Measurements from ENCODE around the gene TOR1AIP1. TPM values are rescaled to one million over a fixed set of nuclear protein-coding genes. Genes with fewer than 3 reads are reported as not detected.
"Not testable (repeated sequence)": the region's sequence is repeated elsewhere in the genome, so short reads cannot be mapped to it uniquely, and the experiment has no call there.

The TOR1AIP1 gene
- total and polyA plus RNA-seq, 2 of the 4 experiments (the other 2 are of a cell fraction) = 20.7 to 64.5 TPM

- H4K91ac ChIP-seq (ENCODE audit: insufficient read depth, low read depth, low read length) = no peak overlapping the region
- H3K4me1 ChIP-seq (ENCODE audit: control insufficient read depth, insufficient read depth, low read length) = no peaks in the 10 kb centered on the region
- H2AK5ac ChIP-seq (ENCODE audit: low read depth, low read length) = no peak overlapping the region
- H4K20me1 ChIP-seq (ENCODE audit: insufficient read depth, low read length) = no peaks in the 10 kb centered on the region
- no peak overlapping the region for H4K5ac ChIP-seq (ENCODE audit: low read depth, low read length)
- H3K18ac ChIP-seq (ENCODE audit: low read depth, low read length) = no peak overlapping the region
- H2BK120ac ChIP-seq (ENCODE audit: low read depth, low read length) = no peak overlapping the region
- no peak overlapping the region for H2BK20ac ChIP-seq (ENCODE audit: low read depth, low read length)
- no peak overlapping the region for H3K9ac ChIP-seq (ENCODE audit: low read depth, low read length)
- DNase-seq = no peak
- no peak overlapping the region for H3K23ac ChIP-seq (ENCODE audit: low read depth, low read length)
- H3K9me1 ChIP-seq (ENCODE audit: insufficient read depth, low read length) = no peaks in the 10 kb centered on the region
- in situ Hi-C loops (cut with MboI; ENCODE audit: low sequenced_read_pairs) = loop anchor here (25.0 kb wide), 1 partner anchor 559 kb away; no protein-coding TSS in a partner anchor
- no peak overlapping the region for H3K56ac ChIP-seq (ENCODE audit: extremely low read depth, insufficient read depth, low read length)
- no peak overlapping the region for H3K4me3 ChIP-seq (ENCODE audit: insufficient read depth, low read depth, low read length)
- H3K27me3 ChIP-seq (ENCODE audit: control insufficient read depth, insufficient read depth, low read length) = no peaks in the 10 kb centered on the region
- dilution Hi-C loops (cut with HindIII; ENCODE audit: low sequenced_read_pairs, unreplicated experiment) = no loop called here
- H3K27ac ChIP-seq (ENCODE audit: insufficient read depth, low read length) = no peak overlapping the region
- no TSS peak for BruUV-seq (replicated peaks)
- no CpG with 5 or more reads among the region's 1 CpG for WGBS, 2 experiments (ENCODE audit: extremely low coverage in 2 of 2, insufficient read length in 1 of 2)
- no peak overlapping the region for H3K14ac ChIP-seq (replicated peaks; ENCODE audit: low read depth, low read length)
- H3K79me1 ChIP-seq (ENCODE audit: low read depth in 1 of 2, low read length in 2 of 2) = peaks cover 2 to 6% of the 10 kb centered on the region in 2 experiments; a peak in 1 of 4 replicates
- no peak overlapping the region for H3K4ac ChIP-seq (ENCODE audit: low read depth, low read length)
- no peak for TF ChIP-seq RAD21 (IDR thresholded peaks at IDR 0.05; ENCODE audit: low read length)
- no peak for TF ChIP-seq CEBPB (IDR thresholded peaks at IDR 0.05; ENCODE audit: low read depth, low read length)
- TF ChIP-seq CHD1 (IDR thresholded peaks at IDR 0.05; ENCODE audit: low read depth, low read length) = no peak
- H3K9me3 ChIP-seq (ENCODE audit: control insufficient read depth, insufficient read depth, low read length) = no peaks in the 10 kb centered on the region
- no peak overlapping the region for H3K4me2 ChIP-seq (ENCODE audit: low read depth, low read length)
- POLR2A ChIA-PET (ENCODE audit: unreplicated experiment) = no interaction called here
- no peak for ATAC-seq (ENCODE audit: low read depth)
- CTCF ChIA-PET = interaction anchor here (1.6 to 1.9 kb wide), 2 partner anchors 15 to 43 kb away, joined by 4 to 5 read pairs; no protein-coding TSS in a partner anchor
- no peak overlapping the region for H2BK5ac ChIP-seq (ENCODE audit: low read depth, low read length, poor library complexity, severe bottlenecking)
- H3K36me3 ChIP-seq (ENCODE audit: control insufficient read depth, insufficient read depth, low read length) = peaks cover 33% of the 10 kb centered on the region
- no peak overlapping the region for H2AFZ ChIP-seq (replicated peaks; ENCODE audit: low read length, poor library complexity)
- intact Hi-C loops (cut with micrococcal nuclease) = no loop called here
- no peak overlapping the region for H4K8ac ChIP-seq (ENCODE audit: low read depth in 2 of 2, low read length in 2 of 2)
- H2BK15ac ChIP-seq (ENCODE audit: low read depth, low read length) = no peak overlapping the region
- H2AK9ac ChIP-seq (replicated peaks; ENCODE audit: low read depth, low read length, poor library complexity) = no peak overlapping the region
Observed at GRCh38 chr1:179853102-179853501, 29.0 kb upstream of the TOR1AIP1 start.

- H3K27ac ChIP-seq (ENCODE audit: insufficient read depth, low read length); H3K18ac ChIP-seq (ENCODE audit: low read depth, low read length); H4K8ac ChIP-seq (ENCODE audit: low read depth in 2 of 2, low read length in 2 of 2); H3K4ac ChIP-seq (ENCODE audit: low read depth, low read length); BruUV-seq (replicated peaks); H3K9ac ChIP-seq (ENCODE audit: low read depth, low read length); H2AFZ ChIP-seq (replicated peaks; ENCODE audit: low read length, poor library complexity); DNase-seq; dilution Hi-C loops (cut with HindIII; ENCODE audit: low sequenced_read_pairs, unreplicated experiment); H3K56ac ChIP-seq (ENCODE audit: extremely low read depth, insufficient read depth, low read length); H4K20me1 ChIP-seq (ENCODE audit: insufficient read depth, low read length); H2BK15ac ChIP-seq (ENCODE audit: low read depth, low read length); H2AK9ac ChIP-seq (replicated peaks; ENCODE audit: low read depth, low read length, poor library complexity); ATAC-seq (ENCODE audit: low read depth); H3K4me3 ChIP-seq (ENCODE audit: insufficient read depth, low read depth, low read length); H3K14ac ChIP-seq (replicated peaks; ENCODE audit: low read depth, low read length); H2BK5ac ChIP-seq (ENCODE audit: low read depth, low read length, poor library complexity, severe bottlenecking); H3K9me1 ChIP-seq (ENCODE audit: insufficient read depth, low read length); H2BK20ac ChIP-seq (ENCODE audit: low read depth, low read length); H3K4me1 ChIP-seq (ENCODE audit: control insufficient read depth, insufficient read depth, low read length); H4K5ac ChIP-seq (ENCODE audit: low read depth, low read length); H3K27me3 ChIP-seq (ENCODE audit: control insufficient read depth, insufficient read depth, low read length); intact Hi-C loops (cut with micrococcal nuclease); H3K23ac ChIP-seq (ENCODE audit: low read depth, low read length); H2AK5ac ChIP-seq (ENCODE audit: low read depth, low read length); POLR2A ChIA-PET (ENCODE audit: unreplicated experiment); CTCF ChIA-PET; H2BK120ac ChIP-seq (ENCODE audit: low read depth, low read length); H3K9me3 ChIP-seq (ENCODE audit: control insufficient read depth, insufficient read depth, low read length); H3K4me2 ChIP-seq (ENCODE audit: low read depth, low read length); H4K91ac ChIP-seq (ENCODE audit: insufficient read depth, low read depth, low read length): not testable (repeated sequence)
- WGBS, 2 experiments (ENCODE audit: extremely low coverage in 2 of 2, insufficient read length in 1 of 2) = no CpG with 5 or more reads among the region's 4 CpGs
- H3K79me1 ChIP-seq (ENCODE audit: low read depth in 1 of 2, low read length in 2 of 2) = peaks cover 8 to 11% of the 10 kb centered on the region in 2 experiments; a peak in 2 of 4 replicates
- in situ Hi-C loops (cut with MboI; ENCODE audit: low sequenced_read_pairs) = loop anchor here (25.0 kb wide), 1 partner anchor 556 kb away; no protein-coding TSS in a partner anchor
- peaks cover 26% of the 10 kb centered on the region for H3K36me3 ChIP-seq (ENCODE audit: control insufficient read depth, insufficient read depth, low read length)
Observed at GRCh38 chr1:179855831-179856230, 26.3 kb upstream of the TOR1AIP1 start.

All from IMR-90 (cell line).